Measurements from ENCODE around the gene OR3A2. TPM values are rescaled to one million over a fixed set of nuclear protein-coding genes. Genes with fewer than 3 reads are reported as not detected.

The OR3A2 gene
- total and polyA plus RNA-seq, 2 donors from 2014 or later = 1.1 TPM; not detected in 1

DNA sequence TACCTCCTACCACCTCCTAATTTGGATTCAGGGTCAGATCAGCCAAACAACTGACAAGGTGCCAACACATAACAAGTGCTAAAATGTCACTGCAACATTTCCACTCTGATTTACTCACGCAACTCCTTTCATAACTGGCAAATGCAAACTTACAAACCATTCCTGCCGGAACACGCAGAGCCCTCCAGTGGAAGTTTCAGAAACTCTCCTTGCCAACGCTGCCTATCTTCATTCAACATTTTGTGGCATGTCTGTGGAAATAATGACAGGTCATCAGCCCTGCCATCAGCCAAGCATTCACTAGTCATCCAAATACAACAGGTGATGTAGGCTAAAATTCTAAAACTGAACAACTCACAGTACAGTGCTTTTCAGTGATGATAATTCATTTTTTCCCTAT, 50.2 kb downstream of the OR3A2 start:
- FAIRE-seq = no peak

GRCh38 chr17:3318336-3318735, 67.8 kb downstream of the OR3A2 start:
- intact Hi-C loops (cut with DNase I) = no loop called here
- FAIRE-seq (no peak), DNase-seq (no peak)
- TF ChIP-seq CTCF (IDR thresholded peaks at IDR 0.05; ENCODE audit: borderline replicate concordance, extremely low read depth, insufficient read depth) = no peak
- Histone ChIP-seq H3K27ac (ENCODE audit: low read depth in 2 of 2, low read length in 2 of 2) (no peak overlapping the region), H3K9me3 (ENCODE audit: control insufficient read depth in 2 of 3, insufficient read depth in 1 of 3, low read length in 3 of 3) (no peaks in the 10 kb centered on the region), H3K9ac (ENCODE audit: low read length in 3 of 3) (no peak overlapping the region), H3K4me1 (ENCODE audit: control insufficient read depth in 2 of 3, insufficient read depth in 2 of 3, low read depth in 1 of 3, low read length in 3 of 3) (no peaks in the 10 kb centered on the region), H3K36me3 (ENCODE audit: control insufficient read depth in 2 of 3, insufficient read depth in 3 of 3, low read length in 3 of 3) (no peaks in the 10 kb centered on the region), H3K4me3 (ENCODE audit: low read length in 3 of 3) (no peak overlapping the region), H3K27me3 (ENCODE audit: control insufficient read depth, insufficient read depth, low read length) (no peaks in the 10 kb centered on the region)

More for the DNA sequence above, 50.2 kb downstream of the OR3A2 start:
- Histone ChIP-seq H3K4me1 (ENCODE audit: control insufficient read depth in 2 of 3, insufficient read depth in 2 of 3, low read depth in 1 of 3, low read length in 3 of 3) (no peaks in the 10 kb centered on the region), H3K9ac (ENCODE audit: low read length in 3 of 3) (no peak overlapping the region), H3K27me3 (ENCODE audit: control insufficient read depth, insufficient read depth, low read length) (no peaks in the 10 kb centered on the region), H3K9me3 (ENCODE audit: control insufficient read depth in 2 of 3, insufficient read depth in 1 of 3, low read length in 3 of 3) (no peaks in the 10 kb centered on the region), H3K36me3 (ENCODE audit: control insufficient read depth in 2 of 3, insufficient read depth in 3 of 3, low read length in 3 of 3) (no peaks in the 10 kb centered on the region), H3K4me3 (ENCODE audit: low read length in 3 of 3) (no peak overlapping the region), H3K27ac (ENCODE audit: low read depth in 2 of 2, low read length in 2 of 2) (no peak overlapping the region)
- no peak for DNase-seq
- intact Hi-C loops (cut with DNase I) = no loop called here
- no peak for TF ChIP-seq CTCF (IDR thresholded peaks at IDR 0.05; ENCODE audit: borderline replicate concordance, extremely low read depth, insufficient read depth)

DNA sequence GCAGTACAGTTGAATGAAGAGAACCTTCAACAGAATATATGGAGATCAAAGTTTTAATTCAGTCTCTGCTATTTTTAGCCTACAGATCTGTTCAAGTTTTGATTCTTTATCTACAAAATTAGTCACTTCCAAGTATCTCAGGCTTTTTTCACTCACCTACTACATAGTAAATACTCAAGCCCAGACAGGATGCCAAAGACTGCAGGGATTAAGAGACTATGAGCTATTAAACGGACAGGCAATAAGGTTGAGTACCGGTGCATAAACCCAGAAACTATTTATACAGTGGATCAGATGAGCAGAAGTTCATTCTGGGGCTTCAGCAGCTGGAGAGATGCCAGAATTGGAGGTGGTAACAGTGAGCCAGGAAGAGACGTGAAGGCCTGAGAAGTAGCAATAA, 69.3 kb downstream of the OR3A2 start:
- intact Hi-C loops (cut with DNase I) = no loop called here
- FAIRE-seq = no peak

More for the DNA sequence above, 69.3 kb downstream of the OR3A2 start:
- Histone ChIP-seq H3K27ac (ENCODE audit: low read depth in 2 of 2, low read length in 2 of 2) (no peak overlapping the region), H3K4me3 (ENCODE audit: low read length in 3 of 3) (no peak overlapping the region), H3K27me3 (ENCODE audit: control insufficient read depth, insufficient read depth, low read length) (no peaks in the 10 kb centered on the region), H3K9me3 (ENCODE audit: control insufficient read depth in 2 of 3, insufficient read depth in 1 of 3, low read length in 3 of 3) (no peaks in the 10 kb centered on the region), H3K9ac (ENCODE audit: low read length in 3 of 3) (no peak overlapping the region), H3K4me1 (ENCODE audit: control insufficient read depth in 2 of 3, insufficient read depth in 2 of 3, low read depth in 1 of 3, low read length in 3 of 3) (no peaks in the 10 kb centered on the region), H3K36me3 (ENCODE audit: control insufficient read depth in 2 of 3, insufficient read depth in 3 of 3, low read length in 3 of 3) (no peaks in the 10 kb centered on the region)
- TF ChIP-seq CTCF (IDR thresholded peaks at IDR 0.05; ENCODE audit: borderline replicate concordance, extremely low read depth, insufficient read depth) = no peak
- peak in 1 of 5 donors; percentile 5 for DNase-seq

All from kidney (tissue), 14 donors.